K562 (cell line): Measurements from ENCODE around the gene CACYBP. TPM values are rescaled to one million over a fixed set of nuclear protein-coding genes. Genes with fewer than 3 reads are reported as not detected.

Source experiments
- DEAF1 ChIP-seq: fragments of 450-650 bp; formaldehyde crosslinking; IDR thresholded peaks from 2 replicates; pipeline ENCODE4 v1.4.0; 2020; ENCODE audit warnings: mild to moderate bottlenecking, moderate library complexity
- FOXK1 ChIP-seq: sonication (generic); formaldehyde crosslinking; IDR thresholded peaks from 2 replicates; pipeline ENCODE4 v1.8.0; 2022; ENCODE audit warnings: missing genetic modification reagents, mild to moderate bottlenecking, borderline replicate concordance
- GTF2E2 ChIP-seq: fragments of 200-800 bp; sonication (Bioruptor generic); IDR thresholded peaks from 2 replicates; pipeline ENCODE4 v1.6.1; 2016; ENCODE audit warnings: missing genetic modification characterization, missing compliant biosample characterization
- KLF16 ChIP-seq: IDR thresholded peaks from 2 replicates; pipeline ENCODE4 v1.6.1; 2016; ENCODE audit warnings: antibody characterized with exemption
- L3MBTL2 ChIP-seq: fragments of 450-650 bp; IDR thresholded peaks from 2 replicates; pipeline ENCODE4 v1.6.1; 2016; ENCODE audit warnings: mild to moderate bottlenecking, moderate library complexity
- OTX1 ChIP-seq: fragments of 450-650 bp; formaldehyde crosslinking; IDR thresholded peaks from 2 replicates; pipeline ENCODE4 v1.4.0; 2022; ENCODE audit warnings: mild to moderate bottlenecking
- SMAD3 ChIP-seq: fragments of 450-650 bp; formaldehyde crosslinking; conservative IDR thresholded peaks from 2 replicates; pipeline ENCODE4 v1.4.0; 2020; ENCODE audit warnings: mild to moderate bottlenecking
- TAF15 ChIP-seq: fragments of 200-400 bp; formaldehyde crosslinking; IDR thresholded peaks from 2 replicates; pipeline ENCODE4 v1.6.1; 2017; ENCODE audit warnings: mild to moderate bottlenecking, low read depth, low read length, moderate library complexity
- THRAP3 ChIP-seq: fragments of 450-650 bp; IDR thresholded peaks from 2 replicates; pipeline ENCODE4 v1.6.1; 2016; ENCODE audit warnings: mild to moderate bottlenecking, inconsistent platforms, borderline replicate concordance
- ZNF239 ChIP-seq: fragments of 250-450 bp; sonication (Bioruptor Pico); IDR thresholded peaks from 2 replicates; pipeline ENCODE4 v1.4.0; 2020; ENCODE audit warnings: mild to moderate bottlenecking
- ZNF436 ChIP-seq: fragments of 250-450, 450-650 bp; sonication (Bioruptor Pico); formaldehyde crosslinking; IDR thresholded peaks from 2 replicates; pipeline ENCODE4 v1.7.0; 2020; ENCODE audit warnings: mild to moderate bottlenecking
- ZNF561 ChIP-seq: fragments of 450-650 bp; formaldehyde crosslinking; conservative IDR thresholded peaks from 2 replicates; pipeline ENCODE4 v1.4.0; 2020; ENCODE audit warnings: mild to moderate bottlenecking, moderate library complexity
- ZNF609 ChIP-seq: sonication (generic); formaldehyde crosslinking; IDR thresholded peaks from 2 replicates; pipeline ENCODE4 v1.8.1; 2023; ENCODE audit warnings: missing genetic modification reagents, mild to moderate bottlenecking, borderline replicate concordance
- ZNF79 ChIP-seq: fragments of 250-450 bp; sonication (Bioruptor Pico); IDR thresholded peaks from 2 replicates; pipeline ENCODE4 v1.4.0; 2020; ENCODE audit warnings: low read depth, mild to moderate bottlenecking, moderate library complexity
- ZSCAN32 ChIP-seq: fragments of 450-650 bp; formaldehyde crosslinking; IDR thresholded peaks from 2 replicates; pipeline ENCODE4 v1.4.0; 2020; ENCODE audit warnings: mild to moderate bottlenecking, moderate library complexity
- polyA plus RNA-seq, 8 experiments: library from polyadenylated mRNA; depleted of rRNA in 4 of 8; stranded (reverse) in 5 of 8; unstranded in 3 of 8; fragments of >200 nt; fragmentation: Nextera tagmentation in 2 of 8; fragmentation: Illumina TruSeq in 1 of 8; extraction: Ambion mirVana in 2 of 8; extraction: Trizol in 1 of 8; gene quantifications; 2 replicates each; pipeline versions ENCODE4 v1.2.1 to v1.2.3, GENCODE V29; 2011 to 2014; ENCODE audit warnings: inconsistent platforms in 1 of 8, missing spikeins in 1 of 8
- total RNA-seq, 7 experiments: library from RNA; depleted of rRNA in 6 of 7; stranded (reverse); fragments of >200 nt in 6 of 7; fragmentation: Illumina TruSeq in 2 of 7; extraction: Trizol in 2 of 7; gene quantifications; 2 replicates each; pipeline versions ENCODE4 v1.2.1 to v1.2.3, GENCODE V29; 2011 to 2021; ENCODE audit warnings: low replicate concordance in 1 of 7
- TF ChIP-seq, protein P1 (sequence below): fragments of 450-650 bp; IDR thresholded peaks from 2 replicates; pipeline ENCODE4 v1.6.1; 2016
- TF ChIP-seq, protein P2 (sequence below): fragments of 450-650 bp; IDR thresholded peaks from 2 replicates; pipeline ENCODE4 v1.6.1; 2018; ENCODE audit not compliant: partially characterized antibody

The CACYBP gene
- total and polyA plus RNA-seq, 9 of the 15 experiments (the other 6 are each of a cell fraction or from before 2014, with no cell fraction given) = 147 to 1,576 (median 488) TPM

- peak; percentile 89 for TF ChIP-seq ZNF609
- peak; percentile 93 for TF ChIP-seq GTF2E2 (tag)
- TF ChIP-seq OTX1 (CRISPR knock-in tag) = peak; percentile 46; the same call in 1 of the 2 replicates
- TF ChIP-seq FOXK1 (CRISPR knock-in tag) = no peak; the same call in 1 of the 2 replicates
- TF ChIP-seq ZSCAN32 = peak; percentile 74
- 0 out of 2 replicates have a peak, but pooled peaks have one; percentile 56 for TF ChIP-seq ZNF79 (CRISPR knock-in tag)
- no peak for TF ChIP-seq TAF15
- no peak for TF ChIP-seq KLF16
- 0 out of 2 replicates have a peak, but pooled peaks have one; percentile 48 for TF ChIP-seq ZNF436
- peak; percentile 37; the same call in 1 of the 2 replicates for TF ChIP-seq ZNF561 (CRISPR knock-in tag)
- no peak; the same call in 1 of the 2 replicates for TF ChIP-seq THRAP3
- TF ChIP-seq DEAF1 (CRISPR knock-in tag) = peak; percentile 73; the same call in 1 of the 2 replicates
- TF ChIP-seq SMAD3 (CRISPR knock-in tag) = peak; percentile 80; the same call in 1 of the 2 replicates
- TF ChIP-seq, protein P1, sequence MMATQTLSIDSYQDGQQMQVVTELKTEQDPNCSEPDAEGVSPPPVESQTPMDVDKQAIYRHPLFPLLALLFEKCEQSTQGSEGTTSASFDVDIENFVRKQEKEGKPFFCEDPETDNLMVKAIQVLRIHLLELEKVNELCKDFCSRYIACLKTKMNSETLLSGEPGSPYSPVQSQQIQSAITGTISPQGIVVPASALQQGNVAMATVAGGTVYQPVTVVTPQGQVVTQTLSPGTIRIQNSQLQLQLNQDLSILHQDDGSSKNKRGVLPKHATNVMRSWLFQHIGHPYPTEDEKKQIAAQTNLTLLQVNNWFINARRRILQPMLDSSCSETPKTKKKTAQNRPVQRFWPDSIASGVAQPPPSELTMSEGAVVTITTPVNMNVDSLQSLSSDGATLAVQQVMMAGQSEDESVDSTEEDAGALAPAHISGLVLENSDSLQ = peak; percentile 8; the same call in 1 of the 2 replicates
- peak; percentile 39 for TF ChIP-seq ZNF239 (CRISPR knock-in tag)
- TF ChIP-seq, protein P2, sequence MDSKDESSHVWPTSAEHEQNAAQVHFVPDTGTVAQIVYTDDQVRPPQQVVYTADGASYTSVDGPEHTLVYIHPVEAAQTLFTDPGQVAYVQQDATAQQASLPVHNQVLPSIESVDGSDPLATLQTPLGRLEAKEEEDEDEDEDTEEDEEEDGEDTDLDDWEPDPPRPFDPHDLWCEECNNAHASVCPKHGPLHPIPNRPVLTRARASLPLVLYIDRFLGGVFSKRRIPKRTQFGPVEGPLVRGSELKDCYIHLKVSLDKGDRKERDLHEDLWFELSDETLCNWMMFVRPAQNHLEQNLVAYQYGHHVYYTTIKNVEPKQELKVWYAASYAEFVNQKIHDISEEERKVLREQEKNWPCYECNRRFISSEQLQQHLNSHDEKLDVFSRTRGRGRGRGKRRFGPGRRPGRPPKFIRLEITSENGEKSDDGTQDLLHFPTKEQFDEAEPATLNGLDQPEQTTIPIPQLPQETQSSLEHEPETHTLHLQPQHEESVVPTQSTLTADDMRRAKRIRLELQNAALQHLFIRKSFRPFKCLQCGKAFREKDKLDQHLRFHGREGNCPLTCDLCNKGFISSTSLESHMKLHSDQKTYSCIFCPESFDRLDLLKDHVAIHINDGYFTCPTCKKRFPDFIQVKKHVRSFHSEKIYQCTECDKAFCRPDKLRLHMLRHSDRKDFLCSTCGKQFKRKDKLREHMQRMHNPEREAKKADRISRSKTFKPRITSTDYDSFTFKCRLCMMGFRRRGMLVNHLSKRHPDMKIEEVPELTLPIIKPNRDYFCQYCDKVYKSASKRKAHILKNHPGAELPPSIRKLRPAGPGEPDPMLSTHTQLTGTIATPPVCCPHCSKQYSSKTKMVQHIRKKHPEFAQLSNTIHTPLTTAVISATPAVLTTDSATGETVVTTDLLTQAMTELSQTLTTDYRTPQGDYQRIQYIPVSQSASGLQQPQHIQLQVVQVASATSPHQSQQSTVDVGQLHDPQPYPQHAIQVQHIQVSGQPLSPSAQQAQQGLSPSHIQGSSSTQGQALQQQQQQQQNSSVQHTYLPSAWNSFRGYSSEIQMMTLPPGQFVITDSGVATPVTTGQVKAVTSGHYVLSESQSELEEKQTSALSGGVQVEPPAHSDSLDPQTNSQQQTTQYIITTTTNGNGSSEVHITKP = peak; percentile 46
- TF ChIP-seq L3MBTL2 = 0 out of 2 replicates have a peak, but pooled peaks have one; percentile 87
These were observed 1.1 kb upstream of the CACYBP start (continued) for GRCh38 chr1:174998569-174999215.
